CD4-positive, alpha-beta T cell treated with Interleukin-15 for 1 hour (primary cell): ENCODE measurements around the gene PIGB.
"Not testable (repeated sequence)": the region's sequence is repeated elsewhere in the genome, so short reads cannot be mapped to it uniquely, and the experiment has no call there.

ENCODE experiments used
- DNase-seq: peaks from one replicate; pipeline ENCODE4 v3.0.0-alpha.2; 2020

The PIGB gene

DNA sequence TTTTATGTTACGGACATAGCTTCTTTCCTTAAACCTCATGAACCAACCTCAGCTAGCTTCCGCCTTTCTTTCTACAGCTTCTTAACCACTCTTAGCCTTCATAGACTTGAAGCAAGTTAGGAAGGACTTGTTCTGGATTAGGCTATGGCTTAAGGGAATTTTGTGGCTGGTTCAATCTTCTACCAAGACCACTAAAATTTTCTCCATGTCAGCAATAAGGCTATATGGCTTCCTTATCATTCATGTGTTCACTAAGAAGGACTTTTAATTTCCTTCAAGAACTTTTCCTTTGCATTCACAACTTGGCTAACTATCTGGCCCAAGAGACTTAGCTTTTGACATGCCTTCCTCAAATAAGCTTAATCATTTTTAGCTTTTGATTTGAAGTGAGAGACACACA is 64.7 kb downstream of the PIGB start:
- no peak for DNase-seq

GRCh38 chr15:55387027-55387426 is 68.0 kb downstream of the PIGB start:
- DNase-seq = no peak

GRCh38 chr15:55389264-55389607 is 70.2 kb downstream of the PIGB start:
- DNase-seq = no peak

- DNase-seq = no peak
Observed at GRCh38 chr15:55394694-55395093, 75.7 kb downstream of the PIGB start.

GRCh38 chr15:55398243-55398642 is 79.2 kb downstream of the PIGB start:
- DNase-seq = no peak

GRCh38 chr15:55400050-55400449 is 81.0 kb downstream of the PIGB start:
- not testable (repeated sequence) for DNase-seq

DNA sequence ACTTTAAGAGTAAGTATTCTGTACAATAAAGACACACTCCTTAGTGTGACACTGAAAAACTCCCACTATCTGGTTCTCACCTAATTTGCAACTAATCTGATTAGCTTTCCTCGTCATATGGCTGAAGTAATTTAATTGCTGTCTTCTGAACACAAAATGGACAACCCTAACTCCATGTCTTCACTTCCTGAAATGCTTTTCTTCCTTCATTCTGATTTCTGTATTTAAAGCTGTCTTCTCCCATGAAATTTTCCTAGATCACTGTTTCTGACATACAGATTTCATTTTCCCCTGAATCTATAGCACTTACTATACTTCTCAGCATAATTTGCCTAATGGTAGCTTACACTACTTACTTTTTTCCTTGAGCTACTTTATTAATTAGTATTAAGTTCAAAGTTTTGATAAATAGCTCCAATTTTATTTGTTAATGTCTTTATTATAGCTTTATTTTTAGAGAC is 82.8 kb downstream of the PIGB start:
- no peak for DNase-seq

DNA sequence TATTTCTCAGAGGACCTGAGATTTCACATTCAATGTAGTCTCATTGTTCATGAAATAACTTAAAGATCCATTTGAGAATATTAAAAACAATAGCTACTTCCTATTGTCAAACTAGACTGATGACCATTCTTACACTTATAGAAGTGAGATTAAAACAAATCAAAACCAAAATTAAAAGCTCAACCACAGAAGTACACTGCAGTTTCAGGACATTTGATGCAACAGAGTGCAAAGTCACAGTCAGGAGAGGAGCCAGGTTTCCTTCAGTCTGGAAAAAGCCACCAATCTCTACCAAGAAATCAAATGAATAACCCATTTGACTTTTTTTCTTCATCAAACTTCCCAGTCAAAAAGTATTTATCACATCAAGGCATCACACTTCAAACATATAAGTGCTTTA is 83.7 kb downstream of the PIGB start:
- DNase-seq = no peak

- DNase-seq = no peak
Observed at GRCh38 chr15:55403531-55403930, 84.5 kb downstream of the PIGB start.
